ENCODE data around the gene SPACA9.

Gene SPACA9

DNA sequence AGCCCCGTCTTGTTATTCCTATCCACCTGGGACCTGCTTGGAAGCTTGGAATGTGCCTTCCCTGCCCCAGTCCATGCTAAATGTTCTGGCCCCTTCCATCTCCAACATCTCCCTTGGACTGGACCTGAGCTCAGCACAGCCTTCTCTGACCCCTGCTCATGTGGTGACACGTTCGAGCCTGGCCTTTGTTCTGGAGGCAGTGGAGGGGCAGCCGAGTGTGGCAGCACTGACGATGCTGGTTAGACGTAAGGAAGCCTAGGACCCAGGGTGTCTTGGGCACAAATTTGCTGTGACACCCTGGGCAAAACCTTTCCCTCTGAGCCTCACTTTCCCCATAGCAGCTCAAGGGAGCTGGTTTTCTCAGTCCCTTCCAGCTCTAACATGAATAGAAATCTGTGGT lies 3.9 kb downstream of the SPACA9 start:
- TF ChIP-seq, protein P1, sequence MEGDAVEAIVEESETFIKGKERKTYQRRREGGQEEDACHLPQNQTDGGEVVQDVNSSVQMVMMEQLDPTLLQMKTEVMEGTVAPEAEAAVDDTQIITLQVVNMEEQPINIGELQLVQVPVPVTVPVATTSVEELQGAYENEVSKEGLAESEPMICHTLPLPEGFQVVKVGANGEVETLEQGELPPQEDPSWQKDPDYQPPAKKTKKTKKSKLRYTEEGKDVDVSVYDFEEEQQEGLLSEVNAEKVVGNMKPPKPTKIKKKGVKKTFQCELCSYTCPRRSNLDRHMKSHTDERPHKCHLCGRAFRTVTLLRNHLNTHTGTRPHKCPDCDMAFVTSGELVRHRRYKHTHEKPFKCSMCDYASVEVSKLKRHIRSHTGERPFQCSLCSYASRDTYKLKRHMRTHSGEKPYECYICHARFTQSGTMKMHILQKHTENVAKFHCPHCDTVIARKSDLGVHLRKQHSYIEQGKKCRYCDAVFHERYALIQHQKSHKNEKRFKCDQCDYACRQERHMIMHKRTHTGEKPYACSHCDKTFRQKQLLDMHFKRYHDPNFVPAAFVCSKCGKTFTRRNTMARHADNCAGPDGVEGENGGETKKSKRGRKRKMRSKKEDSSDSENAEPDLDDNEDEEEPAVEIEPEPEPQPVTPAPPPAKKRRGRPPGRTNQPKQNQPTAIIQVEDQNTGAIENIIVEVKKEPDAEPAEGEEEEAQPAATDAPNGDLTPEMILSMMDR (IDR thresholded peaks at IDR 0.05; ENCODE audit: low read depth, low read length, missing control alignments): no peak
- no peak overlapping the region for H3K4me3 ChIP-seq (ENCODE audit: low read depth, low read length)
- no peak for DNase-seq (ENCODE audit: low read depth)

- H3K4me3 ChIP-seq (ENCODE audit: low read depth, low read length): no peak overlapping the region
- TF ChIP-seq, protein P1 (IDR thresholded peaks at IDR 0.05; ENCODE audit: low read depth, low read length, missing control alignments): no peak
- no peak for DNase-seq (ENCODE audit: low read depth)
Measured at GRCh38 chr9:132883349-132884294, 4.9 kb downstream of the SPACA9 start.

DNA sequence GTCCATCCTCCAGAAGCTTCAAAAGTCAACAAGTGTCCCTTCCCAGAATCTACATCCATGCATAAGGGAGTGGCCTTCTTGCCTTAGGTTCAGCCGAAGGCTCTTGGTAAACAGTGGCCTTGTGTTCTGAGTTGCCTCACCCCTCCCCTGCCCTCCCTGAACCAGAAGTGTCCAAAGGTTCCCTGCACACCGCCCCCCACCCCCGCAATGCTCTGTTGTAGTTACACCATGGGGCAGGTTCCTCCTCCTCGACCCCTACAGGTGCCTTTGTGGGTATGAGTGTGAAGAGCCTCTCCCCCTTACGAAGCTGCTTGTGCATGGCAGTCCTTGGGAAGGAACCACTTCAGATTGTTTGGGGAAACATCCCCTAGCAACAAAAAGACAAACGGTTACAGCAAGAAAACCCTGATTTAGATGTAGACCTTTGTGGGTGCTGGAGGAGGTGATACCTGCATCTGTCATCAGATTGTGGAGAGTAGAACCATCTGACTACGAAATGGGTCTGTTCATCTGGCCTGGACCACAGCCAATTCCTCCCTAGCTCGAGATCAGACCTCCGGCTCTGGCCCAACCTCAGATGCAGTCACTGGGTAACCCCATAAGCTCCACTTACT lies 7.1 kb downstream of the SPACA9 start:
- TF ChIP-seq, protein P1 (IDR thresholded peaks at IDR 0.05; ENCODE audit: low read depth, low read length, missing control alignments): no peak
- DNase-seq (ENCODE audit: low read depth): no peak
- no peak overlapping the region for H3K4me3 ChIP-seq (ENCODE audit: low read depth, low read length)

DNA sequence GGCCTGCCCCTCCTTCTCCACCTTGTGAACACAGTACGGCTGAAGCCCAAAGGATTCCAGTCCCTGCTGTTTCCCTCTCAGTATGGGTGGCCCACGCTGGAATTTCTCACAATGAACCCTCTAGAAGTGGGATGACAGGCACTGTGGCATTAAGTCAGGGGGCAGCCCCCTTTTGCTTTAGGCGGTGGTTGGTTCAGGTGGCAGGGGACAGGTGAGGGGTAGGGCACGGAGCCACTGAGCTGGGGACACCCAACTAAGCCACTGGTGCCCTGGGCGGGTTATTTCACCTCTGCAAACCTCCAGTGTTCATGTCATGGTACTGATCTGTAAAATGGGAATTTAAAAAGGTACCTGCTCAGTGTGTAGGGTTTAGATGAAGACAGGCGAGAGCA lies 7.6 kb downstream of the SPACA9 start:
- no peak overlapping the region for H3K4me3 ChIP-seq (ENCODE audit: low read depth, low read length)
- TF ChIP-seq, protein P1 (IDR thresholded peaks at IDR 0.05; ENCODE audit: low read depth, low read length, missing control alignments): no peak
- DNase-seq (ENCODE audit: low read depth): no peak

DNA sequence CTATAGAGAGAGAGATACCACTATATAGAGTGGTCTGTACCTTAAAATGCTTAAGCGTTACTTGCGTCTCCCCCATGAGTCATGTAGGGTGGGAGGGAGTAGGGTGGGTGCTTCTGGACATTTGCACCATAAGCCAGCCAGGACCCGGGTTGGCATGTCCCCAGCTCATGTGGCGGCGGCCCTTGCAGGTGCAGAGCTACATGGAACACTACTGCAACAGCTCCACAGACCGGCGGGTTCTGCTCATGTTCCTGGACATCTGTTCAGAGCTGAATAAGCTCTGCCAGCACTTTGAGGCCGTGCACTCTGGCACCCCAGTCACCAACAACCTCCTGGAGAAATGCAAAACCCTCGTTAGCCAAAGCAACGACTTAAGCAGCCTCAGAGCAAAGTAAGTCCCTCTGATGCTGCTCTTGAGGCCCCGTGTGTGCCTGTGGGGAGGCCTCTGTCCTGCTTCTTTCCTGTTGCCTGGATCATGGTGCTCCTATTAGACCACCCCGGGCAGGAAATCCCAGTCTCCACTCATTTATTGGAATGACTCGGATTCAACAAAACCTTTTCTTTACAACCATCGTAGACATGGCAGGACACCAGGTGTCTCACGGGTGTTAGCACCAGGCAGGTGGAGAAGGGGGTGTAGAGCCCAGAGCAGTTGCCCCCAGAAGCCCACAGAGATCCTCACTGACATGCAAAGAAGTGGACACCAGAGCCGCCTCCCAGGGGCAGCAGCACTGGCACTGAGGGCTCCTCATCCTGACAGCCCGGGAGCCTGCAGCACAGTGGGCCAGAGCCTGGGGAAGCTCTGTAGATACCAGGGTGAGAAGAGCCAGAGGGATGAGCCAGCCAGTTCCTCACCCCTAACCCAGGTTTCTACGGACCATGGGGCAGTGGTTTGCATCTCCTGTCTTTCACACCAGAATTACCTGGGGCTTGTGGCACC lies 8.8 kb downstream of the SPACA9 start:
- no peak overlapping the region for H3K4me3 ChIP-seq (ENCODE audit: low read depth, low read length)
- TF ChIP-seq, protein P1 (IDR thresholded peaks at IDR 0.05; ENCODE audit: low read depth, low read length, missing control alignments): no peak
- DNase-seq (ENCODE audit: low read depth): no peak

DNA sequence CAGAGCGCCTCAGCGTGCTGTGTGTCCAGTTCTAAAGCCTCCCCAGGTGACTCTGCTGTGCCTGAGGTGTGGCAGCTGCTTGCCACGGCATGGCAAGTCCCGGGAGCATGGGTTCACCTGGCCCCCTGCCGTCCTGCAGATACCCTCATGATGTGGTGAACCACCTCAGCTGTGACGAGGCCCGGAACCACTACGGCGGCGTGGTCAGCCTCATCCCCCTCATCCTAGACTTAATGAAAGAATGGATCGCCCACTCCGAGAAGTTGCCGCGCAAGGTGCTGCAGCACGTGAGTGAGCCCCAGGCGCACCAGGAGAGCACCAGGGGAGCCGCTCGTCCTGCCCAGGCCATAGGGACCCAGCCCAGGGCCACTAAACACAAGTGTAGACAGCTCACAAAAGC lies 9.5 kb downstream of the SPACA9 start:
- H3K4me3 ChIP-seq (ENCODE audit: low read depth, low read length): no peak overlapping the region
- TF ChIP-seq, protein P1 (IDR thresholded peaks at IDR 0.05; ENCODE audit: low read depth, low read length, missing control alignments): no peak
- no peak for DNase-seq (ENCODE audit: low read depth)

Measured in GM12864 (cell line).